Colon (tissue), 2 donors: Measurements from ENCODE around the gene ALOX12.
"Not testable (repeated sequence)": the region's sequence is repeated elsewhere in the genome, so short reads cannot be mapped to it uniquely, and the experiment has no call there.

Experiments used
- FAIRE-seq: peaks from 2 replicates; lab custom pipeline; 2012; peaks lifted over from hg19 to GRCh38; lab: Jason Lieb, UNC
- donor health status: control.
- donor health status: control.

Gene ALOX12

GRCh38 chr17:6995500-6996255 lies at the start of gene ALOX12:
Gene ALOX12, plus strand, starts transcription at chr17:6996049. Its CDS starts 69 bp downstream, at chr17:6996118.
- FAIRE-seq = no peak

- FAIRE-seq = no peak
Observed at GRCh38 chr17:6947745-6948144, 48.1 kb upstream of the ALOX12 start.

GRCh38 chr17:6948562-6948961 lies 47.3 kb upstream of the ALOX12 start:
- no peak for FAIRE-seq

- no peak for FAIRE-seq
Observed at GRCh38 chr17:6948976-6949375, 46.9 kb upstream of the ALOX12 start.

GRCh38 chr17:6950938-6951337 lies 44.9 kb upstream of the ALOX12 start:
- not testable (repeated sequence) for FAIRE-seq

GRCh38 chr17:6953689-6954088 lies 42.2 kb upstream of the ALOX12 start:
- no peak for FAIRE-seq

GRCh38 chr17:6959700-6960099 lies 36.1 kb upstream of the ALOX12 start:
- no peak for FAIRE-seq

- no peak for FAIRE-seq
Observed at GRCh38 chr17:6969323-6969726, 26.5 kb upstream of the ALOX12 start.

- FAIRE-seq = no peak
Observed at GRCh38 chr17:6970992-6971391, 24.9 kb upstream of the ALOX12 start.

- FAIRE-seq = not testable (repeated sequence)
Observed at GRCh38 chr17:6979440-6979839, 16.4 kb upstream of the ALOX12 start.

- no peak for FAIRE-seq
Observed at GRCh38 chr17:6981426-6981825, 14.4 kb upstream of the ALOX12 start.

GRCh38 chr17:6985266-6985665 lies 10.6 kb upstream of the ALOX12 start:
- FAIRE-seq = no peak

- no peak for FAIRE-seq
Observed at GRCh38 chr17:6986676-6987075, 9.2 kb upstream of the ALOX12 start.

- FAIRE-seq = no peak
Observed at GRCh38 chr17:6989779-6990178, 6.1 kb upstream of the ALOX12 start.

GRCh38 chr17:6993613-6994056 lies 2.2 kb upstream of the ALOX12 start:
- FAIRE-seq = not testable (repeated sequence)

GRCh38 chr17:6994118-6994598 lies 1.7 kb upstream of the ALOX12 start:
- FAIRE-seq = no peak

GRCh38 chr17:6994666-6995256 lies 1.1 kb upstream of the ALOX12 start:
- no peak for FAIRE-seq

GRCh38 chr17:6996256-6997011 lies 585 bp downstream of the ALOX12 start:
- FAIRE-seq = no peak

- no peak for FAIRE-seq
Observed at GRCh38 chr17:6997171-6997570, 1.3 kb downstream of the ALOX12 start.

GRCh38 chr17:6998855-6999508 lies 3.1 kb downstream of the ALOX12 start:
- no peak for FAIRE-seq

GRCh38 chr17:7001318-7001961 lies 5.6 kb downstream of the ALOX12 start:
- no peak for FAIRE-seq
